ENCODE results near the gene STK4.
"Not testable (repeated sequence)": the region's sequence is repeated elsewhere in the genome, so short reads cannot be mapped to it uniquely, and the experiment has no call there.

The STK4 gene

GRCh38 chr20:44988631-44989171 lies 22.4 kb downstream of the STK4 start:
- DNase-seq, result no peak

GRCh38 chr20:44990425-44990824 lies 24.1 kb downstream of the STK4 start:
- no peak for DNase-seq

- DNase-seq, result no peak
Measured at GRCh38 chr20:44990957-44991356, 24.6 kb downstream of the STK4 start.

DNA sequence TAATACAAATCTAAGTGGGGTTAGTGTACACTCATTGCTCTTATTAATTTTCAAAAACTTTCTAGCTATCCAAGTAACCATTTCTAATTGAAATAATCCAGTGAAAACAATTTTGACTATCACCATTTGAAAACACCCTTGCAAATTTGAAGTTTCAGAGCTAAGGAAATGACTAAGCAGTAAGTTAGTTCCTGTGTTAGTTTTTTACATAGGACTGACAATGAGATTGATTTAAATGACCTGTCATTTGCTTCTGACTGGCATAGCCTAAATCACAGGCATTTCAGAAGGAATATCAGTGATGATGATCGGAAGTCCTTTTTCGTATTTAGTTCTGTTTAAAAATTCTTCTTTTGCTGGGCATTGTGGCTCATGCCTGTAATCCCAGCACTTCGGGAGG lies 27.0 kb downstream of the STK4 start:
- peak; percentile 25 for DNase-seq

GRCh38 chr20:44997171-44997570 lies 30.9 kb downstream of the STK4 start:
- no peak for DNase-seq

DNA sequence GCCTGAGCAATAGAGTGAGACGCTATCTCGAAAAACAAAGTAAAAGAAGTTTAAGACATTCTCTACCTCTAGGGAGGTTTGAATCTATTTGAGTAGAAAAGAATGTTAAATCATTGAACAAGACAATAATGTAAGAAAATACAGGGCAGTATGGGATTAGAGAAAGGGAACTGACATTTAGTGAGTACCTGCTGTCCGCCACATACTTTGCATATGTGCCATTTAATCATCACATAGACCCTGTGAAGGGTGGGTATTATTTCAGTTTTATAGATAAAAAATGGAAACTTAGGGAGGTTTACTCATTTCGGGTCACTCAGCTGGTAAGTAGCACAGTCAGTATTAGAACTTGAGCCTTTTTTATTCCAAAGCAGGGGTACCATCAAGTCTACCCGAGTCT lies 31.4 kb downstream of the STK4 start:
- no peak for DNase-seq

DNA sequence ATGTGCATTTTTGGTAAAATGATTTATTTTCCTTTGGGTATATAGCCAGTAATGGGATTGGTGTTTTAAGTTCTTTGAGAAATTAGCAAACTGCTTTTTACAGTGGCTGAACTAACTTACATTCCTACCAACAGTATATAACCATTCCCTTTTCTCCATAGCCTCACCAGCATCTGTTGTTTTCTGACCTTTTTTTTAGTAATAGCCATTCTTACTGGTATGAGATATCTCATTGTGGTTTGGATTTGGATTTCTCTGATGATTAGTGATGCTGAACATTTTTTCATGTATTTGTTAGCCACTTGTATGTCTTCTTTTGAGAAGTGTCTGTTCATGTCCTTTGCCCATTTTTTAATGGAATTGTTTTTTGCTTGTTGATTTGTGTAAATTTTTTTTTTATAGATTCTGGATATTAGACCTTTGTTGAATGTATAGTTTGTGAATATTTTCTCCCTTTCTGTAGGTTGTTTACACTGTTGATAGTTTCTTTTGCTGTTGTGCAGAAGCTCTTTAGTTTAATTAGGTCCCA lies 42.3 kb downstream of the STK4 start:
- peak; percentile 19 for DNase-seq

DNA sequence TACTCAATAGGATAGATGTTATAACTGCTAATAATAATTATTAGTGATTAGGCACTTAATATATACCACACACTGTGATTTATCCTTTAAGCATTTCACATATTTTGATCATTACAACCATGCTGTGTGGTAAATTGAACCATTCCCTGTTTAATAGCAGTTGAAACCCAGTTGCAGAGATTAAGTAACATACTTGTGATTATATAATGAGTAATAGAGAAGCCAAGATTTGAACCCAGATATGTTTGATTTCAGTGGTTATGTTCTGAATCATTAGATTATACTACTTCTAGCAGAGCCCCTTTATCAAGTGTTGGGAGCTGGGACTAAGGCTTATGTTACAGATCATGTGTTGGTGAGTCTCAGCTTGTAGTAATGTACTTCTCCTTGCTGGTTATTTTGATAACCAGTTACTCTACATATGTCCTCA lies 44.1 kb downstream of the STK4 start:
- DNase-seq, result peak; percentile 42

GRCh38 chr20:45011108-45011526 lies 44.8 kb downstream of the STK4 start:
- DNase-seq, result peak; percentile 75

DNA sequence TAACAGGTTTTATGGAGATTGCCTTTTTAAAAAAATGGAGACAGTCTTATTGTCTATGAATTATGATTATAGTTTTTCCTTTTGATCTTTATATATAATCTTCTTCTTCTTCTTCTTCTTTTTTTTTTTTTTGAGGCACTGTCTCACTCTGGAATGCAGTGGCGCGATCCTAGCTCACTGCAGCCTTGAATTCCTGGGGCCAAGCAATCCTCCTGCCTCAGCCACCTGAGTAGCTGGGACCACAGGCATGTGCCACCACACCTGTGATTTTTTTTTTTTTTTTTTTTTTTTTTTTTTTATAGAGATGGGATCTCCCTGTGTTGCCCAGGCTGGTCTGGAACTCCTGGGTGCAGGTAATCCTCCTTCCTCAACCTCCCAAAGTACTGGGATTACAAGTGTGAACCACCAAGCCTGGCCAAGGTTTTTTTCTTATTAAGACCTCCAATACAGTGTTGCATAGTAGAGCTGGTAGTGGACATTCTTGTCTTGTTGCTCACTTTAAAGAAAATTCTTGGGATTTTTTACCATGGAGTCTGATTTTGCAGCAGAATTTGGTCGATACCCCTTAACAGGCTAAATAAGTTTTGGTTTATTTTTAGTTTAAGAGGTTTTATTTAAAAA lies 46.5 kb downstream of the STK4 start:
- DNase-seq, result peak; percentile 76

DNA sequence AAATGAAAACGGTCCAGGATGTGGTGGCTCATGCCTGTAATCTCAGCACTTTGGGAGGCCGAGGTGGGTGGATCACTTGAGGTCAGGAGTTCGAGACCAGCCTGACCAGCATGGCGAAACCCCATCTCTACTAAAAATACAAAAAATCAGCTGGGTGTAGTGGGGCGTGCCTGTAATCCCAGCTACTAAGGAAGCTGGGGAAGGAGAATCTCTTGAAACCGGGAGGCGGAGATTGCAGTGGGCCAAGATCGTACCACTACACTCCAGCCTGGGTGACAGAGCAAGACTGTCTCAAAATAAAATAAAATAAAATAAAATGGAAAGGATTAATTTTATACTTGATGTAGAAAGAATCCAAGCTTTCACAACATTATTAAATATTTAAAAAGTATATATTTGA lies 47.8 kb downstream of the STK4 start:
- not testable (repeated sequence) for DNase-seq

DNA sequence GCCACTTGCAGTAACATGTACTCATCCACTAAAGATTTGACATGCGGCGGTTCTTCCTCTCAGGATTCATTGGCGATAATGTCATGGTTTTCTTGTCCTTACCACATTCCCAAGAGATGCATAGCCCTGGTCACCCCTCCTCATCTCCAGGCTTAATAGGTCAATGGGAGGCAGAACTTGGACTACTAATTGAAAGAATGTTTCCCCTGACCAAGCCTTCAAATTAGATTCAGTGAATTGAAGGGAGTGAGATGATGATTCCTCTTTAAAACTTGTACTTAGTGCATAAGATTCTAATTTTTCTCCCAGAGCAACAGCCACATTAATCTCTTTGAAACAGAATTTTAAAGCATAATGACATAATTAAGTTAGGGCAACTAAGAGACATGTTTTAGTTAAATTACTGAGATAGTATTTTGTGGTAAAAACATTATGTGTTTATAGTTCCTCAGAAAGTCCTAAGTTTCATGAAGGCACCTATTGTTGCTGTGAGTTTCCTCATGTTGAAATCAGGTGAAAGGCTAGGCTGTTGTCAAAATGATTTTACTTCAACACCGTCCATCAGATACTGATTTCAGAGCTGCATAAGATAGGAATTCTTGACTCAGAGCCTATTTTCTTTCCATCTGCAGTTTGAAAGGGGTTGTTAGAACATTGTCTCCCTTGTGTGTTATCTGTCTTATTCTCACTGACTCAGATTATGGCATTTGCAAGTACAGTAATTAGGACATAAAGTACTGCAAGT lies 48.5 kb downstream of the STK4 start:
- peak; percentile 93 for DNase-seq

DNA sequence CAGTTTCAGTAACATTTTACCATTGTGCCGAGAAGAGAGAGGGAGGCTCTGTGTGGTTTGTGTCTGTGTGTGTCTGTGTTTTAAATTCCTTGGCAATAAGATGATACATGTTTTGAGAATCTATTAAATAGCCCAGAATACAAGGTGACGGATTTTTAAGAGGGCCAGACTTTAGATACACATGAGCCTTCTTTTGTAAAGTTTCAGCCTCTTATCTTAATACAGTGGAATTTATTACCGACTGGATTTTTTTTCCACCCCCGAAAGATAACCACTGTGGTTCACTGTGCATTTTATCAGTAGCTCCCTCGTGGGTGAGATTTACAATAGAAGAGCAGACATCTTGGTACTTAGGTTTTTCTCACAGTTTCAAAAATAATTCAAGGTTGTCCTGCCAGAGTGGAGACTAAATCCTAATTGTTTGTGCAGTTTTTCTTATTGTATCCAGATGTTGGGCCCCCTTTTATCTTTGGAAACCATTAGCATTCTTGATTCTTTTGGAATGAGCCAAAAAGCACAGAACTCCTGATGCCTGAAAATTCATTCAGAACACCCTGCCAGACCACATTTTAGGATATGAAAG lies 49.9 kb downstream of the STK4 start:
- DNase-seq, result peak; percentile 60

- DNase-seq, result no peak
Measured at GRCh38 chr20:45017281-45017680, 51.0 kb downstream of the STK4 start.

- no peak for DNase-seq
Measured at GRCh38 chr20:45017857-45018256, 51.5 kb downstream of the STK4 start.

- peak; percentile 33 for DNase-seq
Measured at GRCh38 chr20:45019027-45019761, 52.9 kb downstream of the STK4 start.

- DNase-seq, result peak; percentile 27
Measured at GRCh38 chr20:45019762-45020123, 53.4 kb downstream of the STK4 start.

GRCh38 chr20:45020236-45020886 lies 54.0 kb downstream of the STK4 start:
- DNase-seq, result no peak

- DNase-seq, result no peak
Measured at GRCh38 chr20:45021631-45022030, 55.3 kb downstream of the STK4 start.

GRCh38 chr20:45023140-45023539 lies 56.8 kb downstream of the STK4 start:
- DNase-seq, result not testable (repeated sequence)

DNA sequence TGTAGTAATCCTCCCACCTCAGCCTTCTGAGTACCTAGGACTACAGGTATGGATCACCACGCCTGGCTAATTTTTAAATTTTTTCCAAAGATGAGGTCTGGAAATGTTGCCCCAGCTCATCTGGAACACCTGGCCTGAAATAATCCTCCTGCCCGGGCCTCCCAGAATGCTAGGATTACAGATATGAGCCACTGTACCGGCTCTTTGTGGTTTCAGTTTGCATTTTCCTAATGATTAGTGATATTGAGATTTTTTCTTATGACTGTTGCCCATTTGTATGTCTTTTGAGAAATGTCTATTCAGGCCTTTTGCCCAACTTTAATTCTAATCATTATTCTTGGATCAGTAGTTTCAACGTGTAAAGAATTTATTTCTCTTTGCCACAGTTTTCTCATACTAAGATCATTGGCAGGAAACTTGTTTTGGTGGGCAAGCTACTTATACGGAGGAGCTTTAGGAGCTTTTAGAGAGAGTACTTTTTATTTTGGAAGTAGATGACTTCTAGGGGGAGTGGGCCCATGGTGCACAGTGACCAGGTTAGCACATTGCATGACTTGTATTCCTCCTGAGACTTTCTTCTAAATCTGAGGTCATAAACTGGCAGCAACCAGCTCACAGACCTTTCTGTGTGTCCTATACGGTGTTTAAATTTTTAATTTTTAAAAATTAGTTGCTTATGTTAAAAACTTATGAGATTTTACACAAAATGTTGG lies 62.3 kb downstream of the STK4 start:
- no peak for DNase-seq

DNA sequence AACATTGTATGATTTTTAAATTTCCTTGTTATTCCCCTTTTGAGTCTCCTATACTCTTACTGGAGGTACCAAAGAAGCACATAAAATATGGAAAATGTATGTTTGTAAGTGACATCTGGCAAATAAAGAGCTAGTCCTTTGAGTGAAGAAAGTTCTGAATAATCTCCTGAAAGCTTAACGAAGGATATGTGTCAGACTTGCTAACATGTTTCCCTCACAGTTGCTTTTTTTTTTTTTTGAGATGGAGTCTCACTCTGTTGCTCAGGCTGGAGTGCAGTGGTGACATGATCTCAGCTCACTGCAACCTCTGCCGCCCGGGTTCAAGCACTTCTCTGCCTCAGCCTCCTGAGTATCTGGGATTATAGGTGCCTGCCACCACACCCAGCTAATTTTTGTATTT lies 63.6 kb downstream of the STK4 start:
- DNase-seq, result no peak
